HG03520 (cell line): ENCODE data around the gene OR8B2.
A peak's percentile ranks its signal among the peaks of the same experiment; 100 is the strongest.
"Not testable (repeated sequence)": the region's sequence is repeated elsewhere in the genome, so short reads cannot be mapped to it uniquely, and the experiment has no call there.

Experiments used
- ATAC-seq: cut with Tn5 transposase; IDR thresholded peaks from one replicate; pipeline ENCODE4 v1.9.1; 2021; ENCODE audit warnings: mild to moderate bottlenecking, moderate library complexity; ENCODE audit not compliant: unreplicated experiment

Gene OR8B2, protein sequence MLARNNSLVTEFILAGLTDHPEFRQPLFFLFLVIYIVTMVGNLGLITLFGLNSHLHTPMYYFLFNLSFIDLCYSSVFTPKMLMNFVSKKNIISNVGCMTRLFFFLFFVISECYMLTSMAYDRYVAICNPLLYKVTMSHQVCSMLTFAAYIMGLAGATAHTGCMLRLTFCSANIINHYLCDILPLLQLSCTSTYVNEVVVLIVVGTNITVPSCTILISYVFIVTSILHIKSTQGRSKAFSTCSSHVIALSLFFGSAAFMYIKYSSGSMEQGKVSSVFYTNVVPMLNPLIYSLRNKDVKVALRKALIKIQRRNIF

DNA sequence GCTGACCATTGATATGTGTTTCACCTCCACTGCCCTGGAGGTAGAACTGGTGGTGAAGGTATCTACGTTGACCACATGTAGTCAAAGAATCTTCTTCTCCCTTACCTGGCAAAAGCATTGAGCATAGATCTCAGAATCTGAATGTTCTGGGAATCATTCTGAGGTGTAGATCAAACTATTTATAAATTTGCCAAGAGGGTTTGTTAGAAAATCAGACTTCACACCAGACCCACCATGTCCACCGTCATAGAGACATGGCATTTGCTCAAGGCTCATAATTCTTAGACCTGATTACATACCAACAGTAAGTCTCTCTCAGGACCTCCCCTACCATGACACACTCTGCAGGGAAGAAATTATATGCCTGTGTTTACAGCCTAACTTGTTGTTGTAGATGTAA lies at the start of gene OR8B2:
Gene OR8B2, minus strand, starts transcription at position 101 of the 400 bp plus-strand sequence. CDS start 1,156 bp downstream, outside the sequence.
- ATAC-seq: no peak

DNA sequence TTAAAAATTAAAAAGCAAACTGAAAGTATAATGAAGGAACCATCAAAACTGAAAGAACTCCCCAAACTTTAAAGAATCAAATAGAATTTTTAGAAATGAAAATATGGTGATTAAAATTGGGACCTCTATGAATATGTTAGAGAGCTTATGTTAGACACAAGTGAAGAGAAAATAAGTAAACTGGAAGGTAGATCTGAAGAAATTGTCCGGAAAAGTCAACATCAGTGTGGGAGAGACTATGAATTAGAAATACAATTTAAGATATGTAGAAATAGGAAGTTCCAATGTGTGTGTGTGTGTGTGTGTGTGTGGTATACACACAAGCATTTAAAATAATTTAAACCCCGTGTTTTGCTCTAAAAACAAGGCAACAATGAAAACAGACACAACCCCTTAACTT lies 45.3 kb upstream of the OR8B2 start:
- ATAC-seq: no peak

DNA sequence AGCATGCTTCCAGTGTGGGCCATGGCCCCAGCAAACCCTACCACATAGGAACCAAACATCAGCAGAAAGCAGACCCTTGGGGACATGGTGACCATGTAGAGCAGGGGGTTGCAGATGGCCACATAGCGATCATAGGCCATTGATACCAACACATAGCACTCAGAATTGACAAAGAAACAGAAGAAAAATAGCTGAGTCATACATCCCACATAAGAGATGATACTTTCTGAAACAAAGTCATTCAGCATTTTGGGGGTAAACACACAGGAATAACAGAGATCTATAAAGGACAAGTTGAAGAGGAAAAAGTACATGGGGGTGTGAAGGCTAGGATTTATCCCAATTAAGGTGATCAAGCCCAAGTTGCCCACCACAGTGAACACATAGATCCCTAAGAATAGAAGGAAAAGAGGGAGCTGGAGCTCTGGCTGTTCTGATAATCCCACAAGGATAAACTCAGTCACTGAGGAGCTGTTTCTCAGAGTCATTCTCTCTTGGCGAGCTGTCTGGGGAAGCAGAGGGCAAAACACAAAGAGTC lies 40.2 kb upstream of the OR8B2 start, which contains the start of gene OR8B4:
Gene OR8B4, minus strand, starts transcription at position 488 of the 538 bp plus-strand sequence. Its CDS starts 0 bp downstream, at position 488.
- ATAC-seq: no peak

DNA sequence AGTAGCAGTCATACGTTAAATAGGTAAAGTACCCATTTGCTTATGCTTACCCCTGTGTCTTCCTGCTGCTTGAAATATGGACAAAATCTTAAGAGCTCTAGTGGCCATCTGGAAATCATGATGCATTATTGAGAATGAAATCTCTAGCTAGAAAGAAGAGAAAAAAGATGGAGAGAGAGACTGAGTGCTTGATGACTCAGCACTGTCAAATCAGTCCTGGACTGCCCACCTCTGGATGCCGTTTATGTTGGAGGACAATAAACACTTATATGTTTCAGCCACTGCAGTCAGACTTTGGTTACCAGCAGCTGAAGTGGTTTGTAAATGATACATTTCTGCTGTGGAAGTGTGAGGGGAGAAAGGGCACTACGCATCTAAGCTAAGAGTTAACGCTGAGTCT lies 36.7 kb upstream of the OR8B2 start:
- no peak for ATAC-seq

DNA sequence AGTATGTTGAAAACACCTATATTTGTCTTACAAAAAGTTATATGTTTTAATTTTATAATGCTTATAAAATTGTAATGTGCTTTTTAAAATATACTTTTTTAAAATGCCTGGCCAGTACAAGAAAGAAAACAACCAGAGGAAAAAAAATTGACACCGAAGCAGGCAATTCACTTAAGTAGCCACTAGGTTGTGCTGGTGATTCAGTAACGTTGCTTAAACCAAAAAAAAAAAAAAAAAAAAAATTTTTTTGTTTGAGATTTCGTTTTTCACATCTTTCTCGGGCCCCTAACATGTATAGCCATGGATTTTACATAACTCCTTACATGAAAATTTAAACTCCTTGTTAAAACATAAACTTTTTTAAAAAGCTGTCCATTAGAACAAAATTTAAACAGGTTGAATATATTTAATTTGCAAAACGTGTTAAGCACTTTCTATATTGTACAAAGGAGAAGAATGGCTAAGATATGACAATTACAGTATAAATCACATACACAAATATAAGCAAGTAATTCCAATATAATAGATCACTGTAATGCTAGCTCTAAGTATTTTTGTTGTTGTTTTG lies 31.1 kb upstream of the OR8B2 start:
- no peak for ATAC-seq

DNA sequence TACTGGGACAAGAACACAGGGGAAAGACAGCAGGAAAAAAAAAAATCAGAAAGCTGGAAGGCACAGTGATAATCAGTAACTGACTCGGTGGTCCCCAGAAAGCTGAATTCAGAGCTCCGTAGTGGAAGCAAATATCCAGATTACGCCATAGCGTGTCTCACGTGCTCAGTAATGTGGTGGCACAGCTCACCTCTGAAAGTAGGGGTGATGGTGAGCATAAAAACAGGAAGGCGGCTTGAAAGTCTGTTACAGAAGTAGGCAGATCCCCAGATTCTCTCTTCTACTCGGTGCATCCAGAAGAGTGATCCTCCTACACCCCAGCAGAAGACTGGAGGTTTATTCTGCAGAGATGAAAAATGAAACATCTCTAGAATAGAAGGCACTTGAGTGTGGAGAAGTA lies 25.6 kb upstream of the OR8B2 start:
- ATAC-seq: no peak

DNA sequence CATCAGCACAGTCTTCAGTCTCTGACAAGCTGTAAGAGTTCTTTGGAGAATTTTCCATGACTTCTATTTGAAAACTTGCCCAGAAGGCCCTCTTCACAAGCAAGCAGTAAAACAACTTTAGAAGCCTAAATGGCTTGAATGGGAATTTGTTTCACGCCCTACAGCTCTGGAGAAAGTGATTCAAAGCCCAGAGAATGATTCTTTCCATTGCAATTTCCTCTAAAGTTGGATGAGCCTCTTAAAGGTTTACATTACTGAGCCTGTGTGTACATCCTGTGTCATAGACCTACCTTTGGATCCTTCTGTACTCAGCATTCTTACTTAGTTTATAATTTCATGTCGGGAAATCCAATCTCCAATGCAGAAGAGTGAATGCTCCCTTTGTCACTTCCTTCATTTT lies 21.3 kb upstream of the OR8B2 start:
- no peak for ATAC-seq

DNA sequence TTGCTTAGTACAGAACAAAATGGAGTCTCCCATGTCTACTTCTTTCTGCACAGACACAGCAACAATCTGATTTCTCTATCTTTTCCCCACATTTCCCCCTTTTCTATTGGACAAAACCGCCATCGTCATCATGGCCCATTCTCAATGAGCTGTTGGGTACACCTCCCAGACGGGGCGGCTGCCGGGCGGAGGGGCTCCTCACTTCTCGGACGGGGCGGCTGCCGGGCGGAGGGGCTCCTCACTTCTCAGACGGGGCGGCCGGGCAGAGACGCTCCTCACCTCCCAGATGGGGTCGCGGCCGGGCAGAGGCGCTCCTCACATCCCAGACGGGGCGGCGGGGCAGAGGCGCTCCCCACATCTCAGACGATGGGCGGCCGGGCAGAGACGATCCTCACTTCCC lies 18.9 kb upstream of the OR8B2 start:
- ATAC-seq: not testable (repeated sequence)

DNA sequence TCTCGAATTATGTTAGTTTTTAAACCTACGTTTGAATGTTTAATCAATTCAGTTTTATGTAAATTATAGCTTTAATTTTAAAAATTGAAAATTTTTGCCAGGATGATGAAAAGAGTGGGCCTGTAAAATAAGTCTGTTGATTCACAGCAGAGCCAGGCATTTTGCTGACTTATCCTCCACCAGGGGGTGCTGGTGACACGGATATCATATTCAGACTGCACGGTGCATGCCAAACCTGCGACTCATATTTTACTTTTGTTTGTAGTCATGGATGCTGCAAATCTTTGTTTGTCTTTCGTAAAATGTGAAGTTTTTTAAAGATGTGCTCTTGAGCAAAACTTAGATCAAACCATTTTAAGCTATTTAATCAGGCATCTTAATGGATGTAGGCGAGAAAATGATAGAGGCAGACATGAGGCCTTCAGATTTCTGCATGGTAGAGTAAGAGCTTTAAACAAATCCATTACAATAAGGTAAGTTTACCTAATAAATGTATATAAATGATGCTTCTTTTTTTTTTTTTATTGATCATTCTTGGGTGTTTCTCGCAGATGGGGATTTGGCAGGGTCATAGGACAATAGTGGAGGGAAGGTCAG lies 18.1 kb upstream of the OR8B2 start:
- ATAC-seq: peak; percentile 91

DNA sequence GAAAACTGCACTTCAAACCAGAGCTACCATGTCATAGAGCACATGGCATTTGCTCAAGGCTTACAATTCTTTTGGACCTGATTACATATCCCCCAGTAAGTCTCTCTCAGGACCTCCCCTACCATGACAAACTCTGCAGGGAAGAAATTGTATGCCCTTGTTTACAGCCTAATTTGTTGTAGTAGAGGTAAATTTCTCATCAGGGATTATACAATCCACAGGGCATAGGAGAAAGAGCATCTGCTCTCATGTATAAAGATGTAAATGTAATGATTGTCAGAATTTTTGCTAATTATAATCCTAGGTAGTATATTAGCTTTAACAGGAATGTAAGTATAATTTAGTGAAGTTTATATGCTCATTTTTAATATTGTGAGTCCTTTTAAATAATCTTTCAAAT lies 14.6 kb upstream of the OR8B2 start, which contains the start of gene OR8B3:
Gene OR8B3, minus strand, starts transcription at position 101 of the 400 bp plus-strand sequence. CDS start 1,673 bp downstream, outside the sequence.
- ATAC-seq: no peak

DNA sequence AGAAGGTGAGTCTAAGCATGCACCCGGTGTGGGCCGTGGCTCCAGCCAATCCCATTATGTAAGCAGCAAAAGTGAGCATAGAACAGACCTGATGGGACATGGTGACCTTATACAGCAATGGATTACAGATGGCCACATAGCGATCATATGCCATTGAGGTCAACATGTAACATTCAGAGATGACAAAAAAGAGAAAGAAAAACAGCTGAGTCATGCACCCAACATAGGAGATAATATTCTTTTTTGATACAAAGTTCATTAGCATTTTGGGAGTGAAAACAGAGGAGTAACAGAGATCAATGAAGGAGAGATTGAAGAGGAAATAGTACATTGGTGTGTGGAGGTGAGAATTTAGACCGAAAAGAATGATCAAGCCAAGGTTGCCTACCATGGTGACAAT lies 12.5 kb upstream of the OR8B2 start:
- ATAC-seq: not testable (repeated sequence)

DNA sequence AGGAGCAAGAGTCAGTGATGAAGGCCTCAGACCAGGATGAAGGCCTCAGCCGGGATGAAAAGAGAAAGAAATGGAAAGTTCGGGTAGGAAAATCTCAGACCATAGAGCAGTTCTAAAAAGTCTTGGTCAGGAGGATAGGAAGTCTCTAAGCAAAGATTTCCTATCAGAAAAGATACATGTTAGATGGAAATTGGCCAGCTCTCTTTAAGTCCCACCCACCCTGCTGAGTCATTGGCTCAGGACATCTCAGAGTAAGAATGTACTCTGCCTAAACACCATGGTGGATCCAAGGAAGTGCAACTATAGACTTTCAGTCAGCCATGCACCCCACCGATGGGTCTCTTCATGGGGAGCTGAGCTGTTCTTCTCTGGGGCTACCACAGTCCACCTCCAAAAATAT lies 10.1 kb upstream of the OR8B2 start:
- ATAC-seq: no peak

DNA sequence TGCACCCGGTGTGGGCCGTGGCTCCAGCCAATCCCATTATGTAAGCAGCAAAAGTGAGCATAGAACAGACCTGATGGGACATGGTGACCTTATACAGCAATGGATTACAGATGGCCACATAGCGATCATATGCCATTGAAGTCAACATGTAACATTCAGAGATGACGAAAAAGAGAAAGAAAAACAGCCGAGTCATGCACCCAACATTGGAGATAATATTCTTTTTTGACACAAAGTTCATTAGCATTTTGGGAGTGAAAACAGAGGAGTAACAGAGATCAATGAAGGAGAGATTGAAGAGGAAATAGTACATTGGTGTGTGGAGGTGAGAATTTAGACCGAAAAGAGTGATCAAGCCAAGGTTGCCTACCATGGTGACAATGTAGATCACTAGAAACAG lies 1.4 kb downstream of the OR8B2 start:
- ATAC-seq: not testable (repeated sequence)

DNA sequence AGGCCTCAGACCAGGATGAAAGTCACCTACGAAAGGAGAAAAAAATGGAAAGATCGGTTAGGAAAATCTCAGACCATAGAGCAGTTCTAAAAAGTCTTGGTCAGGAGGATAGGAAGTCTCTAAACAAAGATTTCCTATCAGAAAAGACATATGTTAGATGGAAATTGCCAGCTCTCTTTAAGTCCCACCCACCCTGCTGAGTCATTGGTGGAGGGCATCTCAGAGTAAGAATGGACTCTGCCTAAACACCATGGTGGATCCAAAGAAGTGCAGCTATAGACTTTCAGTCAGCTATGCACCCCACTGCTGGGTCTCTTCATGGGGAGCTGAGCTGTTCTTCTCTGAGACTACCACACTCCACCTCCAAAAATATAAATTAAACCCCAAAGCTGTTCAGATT lies 3.7 kb downstream of the OR8B2 start:
- ATAC-seq: no peak

DNA sequence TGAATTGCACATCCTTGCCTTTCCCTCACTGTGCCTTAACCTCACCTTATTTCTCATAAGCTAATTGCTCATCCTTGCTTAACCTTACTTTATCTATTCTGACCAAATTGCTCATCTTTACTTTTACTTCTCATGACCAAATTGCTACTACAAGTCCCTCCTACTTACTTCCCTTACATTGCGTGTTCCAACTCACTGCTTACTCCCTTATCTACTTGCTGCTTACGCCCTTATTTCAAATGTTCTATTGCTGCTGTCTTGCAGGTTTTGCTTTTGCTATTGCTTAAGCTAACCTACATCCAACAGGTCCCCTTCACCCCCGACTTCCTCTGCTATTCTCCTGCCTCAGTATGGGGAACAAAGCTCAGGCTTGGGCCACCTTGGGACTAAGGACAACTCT lies 8.0 kb downstream of the OR8B2 start:
- ATAC-seq: no peak

DNA sequence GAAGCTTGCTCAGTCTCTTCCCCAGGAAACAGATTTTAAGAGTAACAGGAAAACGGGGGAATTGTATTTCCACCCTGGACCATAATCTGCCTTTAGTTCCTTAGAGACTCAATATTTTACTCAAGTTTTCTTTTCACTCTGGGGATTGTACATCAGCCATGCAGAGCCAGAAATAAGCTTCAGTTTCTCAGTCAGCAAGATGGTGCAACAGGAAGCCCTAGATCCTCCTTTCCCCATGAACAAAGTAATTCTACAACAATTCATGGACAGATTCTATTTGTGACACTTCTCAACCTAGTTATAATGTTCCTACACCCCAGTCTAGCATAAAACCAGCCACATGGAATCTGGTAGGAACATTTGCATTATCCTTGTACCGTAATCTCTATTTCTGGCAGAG lies 24.7 kb downstream of the OR8B2 start:
- no peak for ATAC-seq

DNA sequence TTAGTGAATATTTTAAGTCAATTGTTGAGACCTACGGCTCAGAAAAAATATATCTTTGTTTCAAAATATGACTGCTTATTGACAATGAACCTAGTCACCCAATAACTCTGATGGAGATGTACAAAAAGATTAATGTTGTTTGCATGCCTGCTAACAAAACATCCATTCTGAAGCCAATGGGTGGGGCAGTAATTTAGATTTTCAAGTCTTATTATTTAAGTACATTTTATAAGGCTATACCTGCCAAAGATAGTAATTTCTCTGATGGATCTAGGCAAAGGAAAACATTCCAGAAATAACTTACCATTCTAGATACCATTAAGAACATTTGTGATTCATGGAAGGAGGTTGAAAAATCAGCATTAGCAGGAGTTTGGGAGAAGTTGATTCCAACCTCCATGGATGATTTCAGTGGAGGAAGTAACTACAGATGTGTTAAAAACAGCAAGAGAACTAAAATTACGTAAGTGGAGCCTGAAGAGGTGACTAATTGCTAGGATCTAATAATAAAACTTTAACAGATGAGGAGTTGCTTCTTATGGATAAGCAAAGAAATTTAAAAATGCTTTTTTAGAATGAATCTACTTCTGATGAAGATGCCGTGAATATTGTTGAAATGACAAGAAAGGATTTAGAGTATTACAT lies 37.9 kb downstream of the OR8B2 start:
- no peak for ATAC-seq

DNA sequence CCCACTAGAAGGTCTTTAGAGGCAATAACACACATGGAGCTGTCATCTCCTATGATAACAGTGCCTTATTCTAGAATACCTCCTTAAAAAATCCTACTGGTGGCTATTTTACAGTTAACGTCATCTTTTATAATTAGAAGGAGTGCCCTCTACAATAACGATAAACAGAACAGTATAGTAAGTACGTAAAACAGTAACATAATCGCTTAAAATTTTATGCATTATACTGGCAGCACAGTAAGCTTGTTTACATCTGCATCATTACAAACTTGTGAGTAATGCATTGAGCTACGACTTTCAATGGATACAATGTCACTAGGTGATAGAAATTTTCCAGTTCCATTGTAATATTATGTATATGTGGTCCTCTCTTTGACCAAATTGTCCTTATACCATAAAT lies 40.0 kb downstream of the OR8B2 start:
- ATAC-seq: no peak

DNA sequence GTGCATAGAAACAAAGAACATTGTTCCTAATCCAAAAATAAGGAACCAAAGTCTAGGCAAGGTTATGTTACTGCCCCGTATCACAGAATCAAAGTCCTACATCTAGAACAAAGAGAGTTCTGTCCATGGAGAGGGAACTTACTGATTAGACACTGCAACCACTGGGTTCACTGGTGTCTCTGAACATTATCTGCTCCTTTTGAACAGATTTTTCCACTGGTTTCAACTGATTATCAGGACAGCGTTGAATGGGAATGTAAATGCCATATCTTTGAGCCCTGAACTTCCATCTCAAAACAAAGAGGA lies 44.2 kb downstream of the OR8B2 start:
- ATAC-seq: no peak

DNA sequence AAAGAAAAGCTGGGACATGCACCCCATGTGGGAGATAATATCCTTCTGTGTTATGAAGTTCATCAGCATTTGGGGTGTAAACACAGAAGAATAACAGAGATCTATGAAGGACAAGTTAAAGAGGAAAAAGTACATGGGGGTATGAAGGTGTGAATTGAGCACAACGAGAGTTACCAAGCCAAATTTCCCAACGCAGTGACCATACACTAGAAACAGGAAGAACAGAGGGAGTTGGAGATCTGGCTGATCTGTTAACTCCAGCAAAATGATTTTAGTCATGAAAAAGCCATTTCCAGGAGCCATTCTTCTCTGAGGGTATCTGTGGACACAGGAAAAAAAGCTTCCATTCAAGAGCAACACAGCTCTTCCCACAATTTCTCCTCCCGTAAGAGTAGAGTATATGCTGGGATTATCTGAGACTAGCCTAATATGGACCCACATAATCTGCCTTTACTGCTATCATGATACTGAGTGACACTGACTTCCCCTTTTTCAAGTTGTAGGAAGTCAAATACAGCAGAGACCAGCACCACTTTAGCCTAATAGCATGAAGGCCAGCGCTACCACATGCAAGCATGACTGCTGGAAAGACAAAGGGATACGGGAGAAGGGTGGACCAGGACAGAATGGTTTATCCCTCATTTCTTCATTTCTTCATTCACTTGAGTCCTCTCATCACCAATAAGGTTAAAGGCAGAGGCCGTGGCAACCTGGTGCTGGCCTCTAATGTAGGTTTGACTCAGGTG lies 44.7 kb downstream of the OR8B2 start:
- ATAC-seq: no peak
